GM12878 (cell line): ENCODE measurements around the gene DYNC2H1. TPM values are rescaled to one million over a fixed set of nuclear protein-coding genes. Genes with fewer than 3 reads are reported as not detected.

Experiments used
- ATAC-seq: fragments of 200-7000 bp; cut with Tn5 transposase; 3 replicates; pipeline ENCODE4 v1.9.1; 2020; ENCODE audit warnings: mild to moderate bottlenecking, moderate library complexity
- BruUV-seq: library from RNA; stranded (reverse); fragments of 400-500 nt; replicated peaks from 2 replicates; lab custom pipeline; 2021; lab: Mats Ljungman, UMichigan
- CTCF ChIA-PET: fragments of 300-600 bp; sonication (Branson Sonifier 250); formaldehyde crosslinking; extraction: SDS; loops from one replicate; lab custom pipeline; 2021; ENCODE audit warnings: inconsistent platforms; lab: Yijun Ruan, JAX
- POLR2A ChIA-PET: fragments of 350-600 bp; formaldehyde crosslinking; extraction: SDS; loops from one replicate; lab custom pipeline; 2021; ENCODE audit warnings: inconsistent platforms; lab: Charles Lee
- RAD21 ChIA-PET: fragments of 300-600 bp; sonication (Branson Sonifier 250); formaldehyde crosslinking; loops from one replicate; lab custom pipeline; 2023; ENCODE audit warnings: antibody characterized with exemption; ENCODE audit not compliant: unreplicated experiment; lab: Charles Lee
- SMC1A ChIA-PET: fragments of 300-600 bp; sonication (Branson Sonifier 250); formaldehyde crosslinking; loops from one replicate; lab custom pipeline; 2023; ENCODE audit not compliant: unreplicated experiment, uncharacterized antibody; lab: Charles Lee
- DNase-seq: peaks from one replicate; pipeline ENCODE4 v3.0.0-alpha.2; 2011; ENCODE audit warnings: low read depth, low spot score
- FAIRE-seq: peaks from 3 replicates; lab custom pipeline; 2011; peaks lifted over from hg19 to GRCh38; lab: Jason Lieb, UNC
- H2AFZ ChIP-seq: 2 replicates; pipeline ENCODE4 v1.6.0; 2011; ENCODE audit warnings: low read depth, low read length, control low read depth; ENCODE audit not compliant: control insufficient read depth
- H3K27ac ChIP-seq: 2 replicates; pipeline ENCODE4 v1.5.1; 2011; ENCODE audit warnings: control low read depth; ENCODE audit not compliant: control insufficient read depth, insufficient read depth
- H3K27me3 ChIP-seq, 2 experiments: replicated peaks in 1 of 2; 2 replicates each; pipeline versions ENCODE4 v1.6.0 to v1.6.1; 2011; ENCODE audit warnings: low read length in 1 of 2; ENCODE audit not compliant: control insufficient read depth in 2 of 2, insufficient read depth in 2 of 2
- H3K36me3 ChIP-seq, 2 experiments: 2 replicates each; pipeline ENCODE4 v1.5.1; 2011; ENCODE audit warnings: low read length in 1 of 2; ENCODE audit not compliant: control insufficient read depth in 2 of 2, insufficient read depth in 2 of 2
- H3K4me1 ChIP-seq: 2 replicates; pipeline ENCODE4 v1.6.1; 2011; ENCODE audit warnings: mild to moderate bottlenecking, low read length, moderate library complexity, mixed read lengths; ENCODE audit not compliant: control insufficient read depth, insufficient read depth
- H3K4me2 ChIP-seq: 2 replicates; pipeline ENCODE4 v1.6.0; 2011; ENCODE audit warnings: control low read depth; ENCODE audit not compliant: control insufficient read depth, insufficient read depth
- H3K4me3 ChIP-seq: fragments of 200-600 bp; sonication (generic); 2 replicates; pipeline ENCODE4 v1.5.1; 2016
- H3K79me2 ChIP-seq: 2 replicates; pipeline ENCODE4 v1.6.0; 2011; ENCODE audit warnings: low read length; ENCODE audit not compliant: control insufficient read depth, insufficient read depth
- H3K9ac ChIP-seq: 2 replicates; pipeline ENCODE4 v1.8.0; 2011; ENCODE audit warnings: low read length, control low read depth, mixed read lengths; ENCODE audit not compliant: control insufficient read depth, insufficient read depth
- H3K9me3 ChIP-seq: replicated peaks from 3 replicates; pipeline ENCODE4 v1.5.1; 2011; ENCODE audit warnings: mild to moderate bottlenecking, low read length; ENCODE audit not compliant: control insufficient read depth, insufficient read depth
- H4K20me1 ChIP-seq: 2 replicates; pipeline ENCODE4 v1.6.0; 2011; ENCODE audit not compliant: control insufficient read depth, insufficient read depth
- CBX5 ChIP-seq: sonication (generic); IDR thresholded peaks from 2 replicates; pipeline ENCODE4 v1.6.1; 2016; ENCODE audit warnings: low read depth, moderate library complexity, mild to moderate bottlenecking, inconsistent platforms
- CHD2 ChIP-seq: IDR thresholded peaks from 2 replicates; pipeline ENCODE4 v1.6.1; 2011; ENCODE audit warnings: low read depth, low read length, improper control_type of control experiment, borderline replicate concordance
- CREM ChIP-seq: IDR thresholded peaks from 2 replicates; pipeline ENCODE4 v1.6.1; 2014; ENCODE audit warnings: antibody characterized with exemption, low read depth
- ETV6 ChIP-seq, 2 experiments: fragments of 450-650 bp in 1 of 2; IDR thresholded peaks in 1 of 2; conservative IDR thresholded peaks in 1 of 2; 2 replicates each; pipeline ENCODE4 v1.6.1; 2014; ENCODE audit warnings: antibody characterized with exemption in 1 of 2, borderline replicate concordance in 1 of 2, low read depth in 1 of 2, mild to moderate bottlenecking in 1 of 2, moderate library complexity in 1 of 2
- EZH2 ChIP-seq: IDR thresholded peaks from 2 replicates; pipeline ENCODE4 v1.6.1; 2012; ENCODE audit warnings: low read depth, mild to moderate bottlenecking, control low read depth, inconsistent platforms, low read length, borderline replicate concordance; ENCODE audit not compliant: control insufficient read depth
- FOXM1 ChIP-seq: IDR thresholded peaks from 2 replicates; pipeline ENCODE4 v1.6.1; 2012; ENCODE audit warnings: low read depth, mild to moderate bottlenecking, inconsistent platforms, low read length, moderate library complexity
- KDM1A ChIP-seq: fragments of 200-600 bp; sonication (generic); IDR thresholded peaks from 2 replicates; pipeline ENCODE4 v1.6.1; 2016; ENCODE audit warnings: borderline replicate concordance
- PAX8 ChIP-seq: fragments of 450-650 bp; IDR thresholded peaks from 2 replicates; pipeline ENCODE4 v1.6.1; 2017; ENCODE audit warnings: mild to moderate bottlenecking, moderate library complexity
- SIN3A ChIP-seq: IDR thresholded peaks from 2 replicates; pipeline ENCODE4 v1.6.1; 2012; ENCODE audit warnings: low read depth, low read length, improper control_type of control experiment
- SMAD1 ChIP-seq: fragments of 450-650 bp; IDR thresholded peaks from 2 replicates; pipeline ENCODE4 v1.6.1; 2018; ENCODE audit warnings: mild to moderate bottlenecking, low read depth; ENCODE audit not compliant: partially characterized antibody
- TCF3 ChIP-seq: IDR thresholded peaks from 2 replicates; pipeline ENCODE4 v1.6.1; 2012; ENCODE audit warnings: low read depth, mild to moderate bottlenecking, low read length, borderline replicate concordance; ENCODE audit not compliant: insufficient read depth
- ZBED1 ChIP-seq: IDR thresholded peaks from 2 replicates; pipeline ENCODE4 v1.6.1; 2016; ENCODE audit warnings: borderline replicate concordance
- ZNF274 ChIP-seq: IDR thresholded peaks from one replicate; pipeline ENCODE4 v1.8.0; 2011; ENCODE audit not compliant: insufficient read length, insufficient read depth
- WGBS: methylation state at CpG from one replicate; pipeline ENCODE4 v1.1.6; 2016; ENCODE audit warnings: low lambda C conversion rate; ENCODE audit not compliant: insufficient replicate concordance, insufficient coverage; ENCODE audit errors: missing lambda C conversion rate; 5-methylcytosine and 5-hydroxymethylcytosine counted together
- in situ Hi-C: fragments of 300-500 bp; cut with MboI; formaldehyde crosslinking; loops from 9 replicates; pipeline ENCODE4 v1.14.3; 2018; ENCODE audit warnings: mixed read lengths
- intact Hi-C: fragments of 100-400 bp; cut with micrococcal nuclease; formaldehyde crosslinking; loops from one replicate; pipeline ENCODE4 v1.14.2; 2022; ENCODE audit not compliant: unreplicated experiment
- polyA plus RNA-seq, 11 experiments: library from polyadenylated mRNA; depleted of rRNA in 4 of 11; unstranded in 6 of 11; stranded (reverse) in 5 of 11; fragments of >200 nt; fragmentation: Nextera tagmentation in 4 of 11; fragmentation: Illumina TruSeq in 1 of 11; extraction: Ambion mirVana in 4 of 11; extraction: Trizol in 1 of 11; gene quantifications; 1 replicate in 1 of 11; 2 replicates in 10 of 11; pipeline versions ENCODE4 v1.2.1 to v1.2.3, GENCODE V29; 2011 to 2016; ENCODE audit warnings: inconsistent platforms in 2 of 11, missing spikeins in 2 of 11, low read depth in 1 of 11
- total RNA-seq, 4 experiments: library from RNA; depleted of rRNA in 3 of 4; stranded (reverse); fragments of >200 nt in 3 of 4; fragmentation: Illumina TruSeq in 1 of 4; extraction: Trizol in 1 of 4; gene quantifications; 2 replicates each; pipeline versions ENCODE4 v1.2.1 to v1.2.3, GENCODE V29; 2013 to 2021
- TF ChIP-seq, protein P1 (sequence below), 3 experiments: IDR thresholded peaks in 2 of 3; conservative IDR thresholded peaks in 1 of 3; 2 replicates each; pipeline ENCODE4 v1.5.1; 2011; ENCODE audit warnings: low read depth in 3 of 3, low read length in 3 of 3, mild to moderate bottlenecking in 3 of 3, control low read depth in 2 of 3, moderate library complexity in 2 of 3, inconsistent platforms in 1 of 3, mixed read lengths in 1 of 3; ENCODE audit not compliant: control insufficient read depth in 2 of 3, insufficient read depth in 1 of 3; ENCODE audit errors: extremely low read depth in 1 of 3

The DYNC2H1 gene
- total and polyA plus RNA-seq, 10 of the 15 experiments (the other 5 are each of a cell fraction or from before 2014, with no cell fraction given), result 0.12 to 3.9 (median 0.23) TPM; not detected in 2

DNA sequence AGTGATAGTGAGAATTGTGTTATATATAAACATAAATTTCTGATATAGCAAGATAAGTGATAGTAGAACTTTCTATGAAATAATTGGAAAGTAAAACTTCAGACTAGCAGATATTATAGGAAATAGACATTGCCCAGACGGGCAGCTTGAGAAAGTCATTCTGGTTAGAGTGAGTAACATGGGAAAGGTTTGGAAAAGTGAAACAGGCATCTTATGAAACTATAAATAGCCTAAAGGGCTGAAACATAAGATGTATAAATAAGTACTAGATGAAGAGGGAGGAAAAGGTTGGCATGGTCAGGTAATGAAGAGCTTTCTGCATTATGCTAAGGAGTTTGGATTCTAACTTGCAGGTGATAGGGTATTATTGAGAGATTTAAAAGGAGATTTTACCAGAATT is 101.3 kb downstream of the DYNC2H1 start:
- WGBS, result 40% methylated on average over 1 of the region's 1 CpG
- in situ Hi-C loops, result no loop called here
- Histone ChIP-seq H3K27ac (no peak overlapping the region), H3K4me2 (no peak overlapping the region), H3K9me3 (no peaks in the 10 kb centered on the region), H3K4me3 (no peak overlapping the region), H3K9ac (no peak overlapping the region), H4K20me1 (no peaks in the 10 kb centered on the region), H3K79me2 (no peaks in the 10 kb centered on the region), H3K27me3 (no peaks in the 10 kb centered on the region), H3K4me1 (no peaks in the 10 kb centered on the region), H2AFZ (no peak overlapping the region), H3K36me3 (no peaks in the 10 kb centered on the region)
- intact Hi-C loops, result no loop called here
- SMC1A ChIA-PET, result interaction anchor here (1.1 kb wide), 1 partner anchor 8 kb away, joined by 3 read pairs; no protein-coding TSS in a partner anchor
- DNase-seq, result no peak
- TF ChIP-seq ETV6 (conservative IDR thresholded peaks at IDR 0.05 in 1 of 2, IDR thresholded peaks at IDR 0.05 in 1 of 2; ENCODE audit: borderline replicate concordance in 1 of 2, low read depth in 1 of 2), result no peak
- no peak for TF ChIP-seq PAX8
- TF ChIP-seq CHD2, result no peak
- no peak for TF ChIP-seq EZH2
- TF ChIP-seq CREM, result no peak
- TF ChIP-seq CBX5, result no peak
- TF ChIP-seq ZBED1, result no peak
- TF ChIP-seq KDM1A, result no peak
- no peak for TF ChIP-seq FOXM1
- no peak for TF ChIP-seq SIN3A
- TF ChIP-seq SMAD1, result no peak
- TF ChIP-seq ZNF274, result no peak
- TF ChIP-seq, protein P1, sequence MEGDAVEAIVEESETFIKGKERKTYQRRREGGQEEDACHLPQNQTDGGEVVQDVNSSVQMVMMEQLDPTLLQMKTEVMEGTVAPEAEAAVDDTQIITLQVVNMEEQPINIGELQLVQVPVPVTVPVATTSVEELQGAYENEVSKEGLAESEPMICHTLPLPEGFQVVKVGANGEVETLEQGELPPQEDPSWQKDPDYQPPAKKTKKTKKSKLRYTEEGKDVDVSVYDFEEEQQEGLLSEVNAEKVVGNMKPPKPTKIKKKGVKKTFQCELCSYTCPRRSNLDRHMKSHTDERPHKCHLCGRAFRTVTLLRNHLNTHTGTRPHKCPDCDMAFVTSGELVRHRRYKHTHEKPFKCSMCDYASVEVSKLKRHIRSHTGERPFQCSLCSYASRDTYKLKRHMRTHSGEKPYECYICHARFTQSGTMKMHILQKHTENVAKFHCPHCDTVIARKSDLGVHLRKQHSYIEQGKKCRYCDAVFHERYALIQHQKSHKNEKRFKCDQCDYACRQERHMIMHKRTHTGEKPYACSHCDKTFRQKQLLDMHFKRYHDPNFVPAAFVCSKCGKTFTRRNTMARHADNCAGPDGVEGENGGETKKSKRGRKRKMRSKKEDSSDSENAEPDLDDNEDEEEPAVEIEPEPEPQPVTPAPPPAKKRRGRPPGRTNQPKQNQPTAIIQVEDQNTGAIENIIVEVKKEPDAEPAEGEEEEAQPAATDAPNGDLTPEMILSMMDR (IDR thresholded peaks at IDR 0.05 in 2 of 3, conservative IDR thresholded peaks at IDR 0.05 in 1 of 3; ENCODE audit: control insufficient read depth in 2 of 3, extremely low read depth in 1 of 3, insufficient read depth in 1 of 3, low read depth in 3 of 3, low read length in 3 of 3), result no peak
- TF ChIP-seq TCF3, result no peak
- RAD21 ChIA-PET, result no interaction called here
- BruUV-seq, result no TSS peak
- POLR2A ChIA-PET, result no interaction called here
- CTCF ChIA-PET, result no interaction called here
- ATAC-seq, result no peak
- no peak for FAIRE-seq
